ENCODE measurements around the gene GPHN. TPM values are rescaled to one million over a fixed set of nuclear protein-coding genes. Genes with fewer than 3 reads are reported as not detected.
A peak's percentile ranks its signal among the peaks of the same experiment; 100 is the strongest.

GPHN gene
- polyA plus RNA-seq, 2 of the 4 experiments (the other 2 are of a cell fraction) = 12.7 to 15.5 TPM

- TF ChIP-seq RAD21 (conservative IDR thresholded peaks at IDR 0.05 in 1 of 2, IDR thresholded peaks at IDR 0.05 in 1 of 2) (no peak), FOSL2 (IDR thresholded peaks at IDR 0.05) (no peak), FOSL2 (CRISPR knock-in tag; IDR thresholded peaks at IDR 0.05) (no peak)
- Histone ChIP-seq H3K9me3 (no peaks in the 10 kb centered on the region), H3K4me1 (no peaks in the 10 kb centered on the region), H3K4me3 (no peak overlapping the region), H3K27ac (no peak overlapping the region), H3K4me2 (no peak overlapping the region)
- FAIRE-seq = peak; percentile 28
- 89% methylated on average over 3 of the region's 3 CpGs for WGBS (ENCODE audit: missing lambda C conversion rate)
- ChIA-PET CTCF (no interaction called here), POLR2A (no interaction called here)
- no peak for ATAC-seq
- no peak for DNase-seq (ENCODE audit: low read depth in 1 of 2, low spot score in 1 of 2)
Measured at GRCh38 chr14:66979101-66979974, 471.4 kb downstream of the GPHN start.

- TF ChIP-seq EP300 (IDR thresholded peaks at IDR 0.05) (no peak), NFE2L2 (conservative IDR thresholded peaks at IDR 0.05; ENCODE audit: low read length) (no peak), KDM5A (IDR thresholded peaks at IDR 0.05) (no peak), CHD4 (IDR thresholded peaks at IDR 0.05; ENCODE audit: borderline replicate concordance) (no peak), RFX5 (IDR thresholded peaks at IDR 0.05) (no peak), JUNB (IDR thresholded peaks at IDR 0.05) (no peak), MYC (IDR thresholded peaks at IDR 0.05; ENCODE audit: borderline replicate concordance, low read length) (no peak), RARB (CRISPR knock-in tag; IDR thresholded peaks at IDR 0.05) (no peak), HES2 (IDR thresholded peaks at IDR 0.05) (no peak), TFCP2L1 (CRISPR knock-in tag; IDR thresholded peaks at IDR 0.05) (no peak), ZC3H11A (IDR thresholded peaks at IDR 0.05) (no peak), ESRRA (IDR thresholded peaks at IDR 0.05; ENCODE audit: borderline replicate concordance, low read length) (no peak), MAFK (IDR thresholded peaks at IDR 0.05; ENCODE audit: partially characterized antibody) (no peak), MAZ (IDR thresholded peaks at IDR 0.05; ENCODE audit: borderline replicate concordance, low read depth, low read length) (no peak), SMC3 (IDR thresholded peaks at IDR 0.05) (no peak), CTCF (IDR thresholded peaks at IDR 0.05) (no peak), EHMT2 (IDR thresholded peaks at IDR 0.05; ENCODE audit: low read depth) (no peak), RNF2 (IDR thresholded peaks at IDR 0.05; ENCODE audit: borderline replicate concordance, low read depth) (no peak), GATA3 (IDR thresholded peaks at IDR 0.05; ENCODE audit: borderline replicate concordance) (no peak)
- ChIA-PET CTCF (no interaction called here), POLR2A (no interaction called here)
- Histone ChIP-seq H3K27ac (no peak overlapping the region), H3K9me3 (no peaks in the 10 kb centered on the region), H3K4me1 (no peaks in the 10 kb centered on the region), H3K4me2 (no peak overlapping the region), H3K4me3 (no peak overlapping the region)
- FAIRE-seq (no peak), DNase-seq (ENCODE audit: low read depth in 1 of 2, low spot score in 1 of 2) (no peak), ATAC-seq (no peak)
Measured at GRCh38 chr14:66982247-66982646, 474.3 kb downstream of the GPHN start.

DNA sequence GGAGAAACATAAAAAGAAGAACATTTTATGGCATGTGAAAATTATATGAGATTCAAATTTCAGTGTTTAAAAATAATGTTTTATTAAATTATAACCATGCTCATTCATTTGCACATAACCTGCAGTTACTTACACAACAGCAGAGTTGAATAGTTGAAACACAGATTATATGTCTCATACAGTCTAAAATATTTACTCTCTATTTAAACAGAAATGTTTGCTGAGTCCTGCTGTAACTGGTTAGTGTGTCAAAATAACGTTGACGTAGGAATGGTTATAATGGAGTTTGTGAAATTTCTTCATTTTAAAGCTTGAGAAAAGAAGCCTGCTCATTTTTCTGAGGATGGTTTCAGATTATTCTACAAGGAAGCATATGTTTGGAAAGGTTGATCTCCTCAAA lies 484.8 kb downstream of the GPHN start:
- FAIRE-seq (peak; percentile 65), ATAC-seq (no peak)

More for the DNA sequence above, 484.8 kb downstream of the GPHN start:
- no peak for TF ChIP-seq MYC (IDR thresholded peaks at IDR 0.05; ENCODE audit: borderline replicate concordance, low read length)
- TF ChIP-seq RFX5 (IDR thresholded peaks at IDR 0.05) = no peak
- no peak for TF ChIP-seq ATOH8 (CRISPR knock-in tag; IDR thresholded peaks at IDR 0.05; ENCODE audit: low read depth)
- no peak for TF ChIP-seq HDAC2 (IDR thresholded peaks at IDR 0.05)
- no peak for TF ChIP-seq HMGXB4 (CRISPR knock-in tag; IDR thresholded peaks at IDR 0.05; ENCODE audit: borderline replicate concordance)
- no peak for TF ChIP-seq MAFK (IDR thresholded peaks at IDR 0.05; ENCODE audit: partially characterized antibody)
- no peak for TF ChIP-seq E2F6 (IDR thresholded peaks at IDR 0.05; ENCODE audit: borderline replicate concordance, low read depth)
- CTCF ChIA-PET = no interaction called here
- Histone ChIP-seq H3K4me2 (no peak overlapping the region; the same call in 2 of the 3 replicates), H3K9me3 (no peaks in the 10 kb centered on the region), H3K27ac (no peak overlapping the region), H3K4me1 (peaks cover 7% of the 10 kb centered on the region; the same call in 1 of the 3 replicates), H3K4me3 (no peak overlapping the region)
- WGBS (ENCODE audit: missing lambda C conversion rate) = 55% methylated on average over 2 of the region's 2 CpGs
- POLR2A ChIA-PET = no interaction called here
- peak in 1 of 2 experiments; percentile 1 for DNase-seq (ENCODE audit: low read depth in 1 of 2, low spot score in 1 of 2)

All from A549 (cell line).